CD4-positive, alpha-beta memory T cell (primary cell): ENCODE data around the gene STRA8. TPM values are rescaled to one million over a fixed set of nuclear protein-coding genes. Genes with fewer than 3 reads are reported as not detected.

Experiments
- CTCF ChIA-PET: fragments of 350-600 bp; sonication (Branson Sonifier 250); formaldehyde crosslinking; loops from one replicate; lab custom pipeline; 2021; ENCODE audit warnings: inconsistent platforms; ENCODE audit not compliant: partially characterized antibody; lab: Charles Lee
- POLR2A ChIA-PET: fragments of 350-600 bp; sonication (Branson Sonifier 250); formaldehyde crosslinking; loops from one replicate; lab custom pipeline; 2021; ENCODE audit not compliant: partially characterized antibody; lab: Charles Lee
- DNase-seq, 5 donors: peaks; one replicate each; pipeline versions ENCODE4 v3.0.0 to v3.0.0-alpha.2; 2020 to 2022; ENCODE audit warnings: mixed read lengths in 1 of 5
- H3K27ac ChIP-seq: one replicate; pipeline ENCODE4 v1.7.0; 2013; ENCODE audit warnings: low read depth, low read length
- H3K27me3 ChIP-seq: 2 replicates; pipeline ENCODE4 v1.7.0; 2013; ENCODE audit warnings: mild to moderate bottlenecking, low read length, moderate library complexity; ENCODE audit not compliant: insufficient read depth
- H3K36me3 ChIP-seq: 2 replicates; pipeline ENCODE4 v1.7.0; 2013; ENCODE audit warnings: mild to moderate bottlenecking, low read length, moderate library complexity; ENCODE audit not compliant: insufficient read depth
- H3K4me1 ChIP-seq: 2 replicates; pipeline ENCODE4 v1.7.0; 2013; ENCODE audit warnings: mild to moderate bottlenecking, low read length, moderate library complexity; ENCODE audit not compliant: insufficient read depth
- H3K4me3 ChIP-seq, 2 donors: one replicate each; pipeline ENCODE4 v1.7.0; 2013; ENCODE audit warnings: low read length in 2 of 2, mild to moderate bottlenecking in 1 of 2
- H3K9me3 ChIP-seq, 2 donors: one replicate each; pipeline ENCODE4 v1.7.0; 2013; ENCODE audit warnings: low read length in 2 of 2, control low read depth in 1 of 2; ENCODE audit not compliant: control insufficient read depth in 1 of 2
- H3K27ac Mint-ChIP-seq, 7 donors: one replicate each; pipeline ENCODE4 v1.8.0; 2020 to 2021; ENCODE audit warnings: mixed read lengths in 7 of 7, mild to moderate bottlenecking in 6 of 7, inconsistent platforms in 3 of 7, moderate library complexity in 3 of 7
- H3K27me3 Mint-ChIP-seq, 2 donors: one replicate each; pipeline ENCODE4 v1.8.0; 2020 to 2021; ENCODE audit warnings: mixed read lengths in 2 of 2
- H3K36me3 Mint-ChIP-seq, 2 donors: one replicate each; pipeline ENCODE4 v1.8.0; 2020 to 2021; ENCODE audit warnings: mixed read lengths in 2 of 2, inconsistent platforms in 1 of 2, mild to moderate bottlenecking in 1 of 2
- H3K4me1 Mint-ChIP-seq, 4 donors: one replicate each; pipeline ENCODE4 v1.8.0; 2020 to 2021; ENCODE audit warnings: mixed read lengths in 4 of 4, mild to moderate bottlenecking in 1 of 4
- H3K4me3 Mint-ChIP-seq, 8 donors: one replicate each; pipeline ENCODE4 v1.8.0; 2020 to 2021; ENCODE audit warnings: mixed read lengths in 8 of 8, mild to moderate bottlenecking in 7 of 8, moderate library complexity in 6 of 8, inconsistent platforms in 3 of 8
- H3K9me3 Mint-ChIP-seq, 8 donors: one replicate each; pipeline ENCODE4 v1.8.0; 2020 to 2021; ENCODE audit warnings: mixed read lengths in 8 of 8, mild to moderate bottlenecking in 5 of 8, inconsistent platforms in 3 of 8, moderate library complexity in 1 of 8
- intact Hi-C: fragments of 100-400 bp; cut with micrococcal nuclease; formaldehyde crosslinking; loops from one replicate; pipeline ENCODE4 v1.15.1; 2023
- polyA plus RNA-seq, 2 donors: library from polyadenylated mRNA; unstranded; fragments of 300-500 nt; fragmentation: Illumina TruSeq; gene quantifications; one replicate each; pipeline ENCODE4 v1.2.3, GENCODE V29; 2021
- total RNA-seq, 2 experiments: library from RNA; stranded (reverse); gene quantifications; one replicate each; pipeline ENCODE4 v1.2.3, GENCODE V29; 2021

Gene STRA8, protein sequence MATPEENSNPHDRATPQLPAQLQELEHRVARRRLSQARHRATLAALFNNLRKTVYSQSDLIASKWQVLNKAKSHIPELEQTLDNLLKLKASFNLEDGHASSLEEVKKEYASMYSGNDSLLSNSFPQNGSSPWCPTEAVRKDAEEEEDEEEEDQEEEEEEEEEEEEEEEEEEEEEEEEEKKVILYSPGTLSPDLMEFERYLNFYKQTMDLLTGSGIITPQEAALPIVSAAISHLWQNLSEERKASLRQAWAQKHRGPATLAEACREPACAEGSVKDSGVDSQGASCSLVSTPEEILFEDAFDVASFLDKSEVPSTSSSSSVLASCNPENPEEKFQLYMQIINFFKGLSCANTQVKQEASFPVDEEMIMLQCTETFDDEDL
- total RNA-seq = not detected
- not detected for polyA plus RNA-seq

DNA sequence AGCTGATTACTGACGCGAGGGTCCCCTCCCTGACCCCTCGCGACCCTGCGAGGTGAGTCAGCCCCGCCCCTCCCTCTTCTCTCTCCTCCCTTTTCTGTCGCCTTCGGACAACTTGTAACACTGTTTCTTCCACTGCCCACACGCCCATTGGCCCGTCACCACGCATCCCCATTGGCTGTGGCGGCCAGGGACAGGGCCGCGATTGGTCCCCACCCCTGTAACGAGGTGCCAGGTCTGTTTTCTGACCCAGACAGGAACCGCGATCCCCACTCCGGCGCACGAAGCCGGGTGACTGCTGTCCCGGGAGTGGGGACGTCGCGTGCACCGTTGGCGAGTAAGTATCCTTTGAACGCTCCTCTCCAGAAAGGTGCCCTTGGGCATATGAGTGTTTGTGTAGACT lies at the start of gene STRA8:
Gene STRA8 (plus strand): TSS at position 269 of the 400 bp plus-strand sequence. CDS start 6,687 bp downstream, outside the sequence.
- DNase-seq = no peak
- H3K36me3 Mint-ChIP-seq = no peaks in the 10 kb centered on the region
- no peak within 1 kb of the TSS for H3K27ac Mint-ChIP-seq
- H3K4me1 Mint-ChIP-seq = peaks cover 0 to 3% (median 1%) of the 10 kb centered on the region in 4 donors
- H3K4me3 Mint-ChIP-seq = no peak within 1 kb of the TSS
- POLR2A ChIA-PET = no interaction called here
- intact Hi-C loops = no loop called here
- CTCF ChIA-PET = no interaction called here
- no peak within 1 kb of the TSS for H3K27ac ChIP-seq
- H3K4me1 ChIP-seq = no peaks in the 10 kb centered on the region
- H3K27me3 Mint-ChIP-seq = no peaks in the 10 kb centered on the region
- no peak within 1 kb of the TSS for H3K4me3 ChIP-seq
- peaks cover 0 to under 1% (median 0%) of the 10 kb centered on the region in 8 donors for H3K9me3 Mint-ChIP-seq
- H3K27me3 ChIP-seq = no peaks in the 10 kb centered on the region
- H3K9me3 ChIP-seq = no peaks in the 10 kb centered on the region
- H3K36me3 ChIP-seq = no peaks in the 10 kb centered on the region

- peaks cover 6 to 43% (median 37%) of the 10 kb centered on the region in 8 donors for H3K9me3 Mint-ChIP-seq
- H3K27me3 Mint-ChIP-seq = no peaks in the 10 kb centered on the region
- no peaks in the 10 kb centered on the region for H3K4me1 Mint-ChIP-seq
- Histone ChIP-seq H3K9me3 (peaks cover 0 to 23% of the 10 kb centered on the region in 2 donors), H3K27ac (no peak overlapping the region), H3K27me3 (no peaks in the 10 kb centered on the region), H3K4me3 (no peak overlapping the region), H3K4me1 (no peaks in the 10 kb centered on the region), H3K36me3 (peaks cover 31% of the 10 kb centered on the region)
- ChIA-PET CTCF (no interaction called here), POLR2A (no interaction called here)
- H3K27ac Mint-ChIP-seq = no peak overlapping the region
- no peak overlapping the region for H3K4me3 Mint-ChIP-seq
- no peak for DNase-seq
- intact Hi-C loops = no loop called here
- H3K36me3 Mint-ChIP-seq = peaks cover 80% of the 10 kb centered on the region in 2 donors
Observed at GRCh38 chr7:135184254-135184841, 49.3 kb upstream of the STRA8 start.

GRCh38 chr7:135185471-135186260 lies 48.0 kb upstream of the STRA8 start:
- no peaks in the 10 kb centered on the region for H3K4me1 ChIP-seq
- ChIA-PET CTCF (interaction anchor here (1.8 kb wide), 1 partner anchor 15 kb away, joined by 8 read pairs; the partner anchor contains the start of gene CYREN), POLR2A (interaction anchor here (1.4 kb wide), 1 partner anchor 15 kb away, joined by 3 read pairs; the partner anchor contains the start of gene CYREN)
- peaks cover 6 to 35% (median 29%) of the 10 kb centered on the region in 8 donors for H3K9me3 Mint-ChIP-seq
- no peak for DNase-seq
- H3K27ac Mint-ChIP-seq = peak overlapping the region in 3 of 7 donors; percentile 16 to 77 (median 57)
- intact Hi-C loops = no loop called here
- H3K9me3 ChIP-seq = peaks cover 0 to 15% of the 10 kb centered on the region in 2 donors
- H3K4me1 Mint-ChIP-seq = peaks cover 0 to 2% (median 0%) of the 10 kb centered on the region in 4 donors
- H3K27me3 ChIP-seq = no peaks in the 10 kb centered on the region
- H3K4me3 Mint-ChIP-seq = no peak overlapping the region
- H3K36me3 ChIP-seq = peaks cover 32% of the 10 kb centered on the region
- H3K27me3 Mint-ChIP-seq = no peaks in the 10 kb centered on the region
- H3K4me3 ChIP-seq = no peak overlapping the region
- H3K36me3 Mint-ChIP-seq = peaks cover 87% of the 10 kb centered on the region in 2 donors
- no peak overlapping the region for H3K27ac ChIP-seq

DNA sequence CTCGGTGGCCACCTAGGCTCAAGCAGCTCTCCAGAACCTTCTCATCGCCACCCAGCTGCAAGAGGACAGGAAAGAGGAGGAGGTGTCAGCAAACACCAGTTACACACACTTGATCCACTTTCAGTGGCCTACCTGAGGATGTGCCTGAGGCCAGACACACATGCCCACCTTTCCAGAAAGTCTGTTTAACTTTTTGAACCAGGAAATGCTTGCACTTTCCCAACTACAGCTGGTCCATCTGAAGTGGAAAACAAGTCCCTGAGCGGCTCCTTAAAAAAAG lies 47.4 kb upstream of the STRA8 start:
- intact Hi-C loops = no loop called here
- Mint-ChIP-seq H3K36me3 (peaks cover 87 to 89% of the 10 kb centered on the region in 2 donors), H3K4me3 (no peak overlapping the region), H3K9me3 (peaks cover 2 to 30% (median 23%) of the 10 kb centered on the region in 8 donors), H3K27me3 (no peaks in the 10 kb centered on the region), H3K27ac (no peak overlapping the region), H3K4me1 (peaks cover 0 to 2% (median 0%) of the 10 kb centered on the region in 4 donors)
- POLR2A ChIA-PET = interaction anchor here (1.4 kb wide), 1 partner anchor 15 kb away, joined by 3 read pairs; the partner anchor contains the start of gene CYREN
- Histone ChIP-seq H3K27ac (no peak overlapping the region), H3K9me3 (peaks cover 0 to 10% of the 10 kb centered on the region in 2 donors), H3K4me3 (no peak overlapping the region), H3K4me1 (no peaks in the 10 kb centered on the region), H3K27me3 (no peaks in the 10 kb centered on the region), H3K36me3 (peaks cover 32% of the 10 kb centered on the region)
- DNase-seq = no peak
- CTCF ChIA-PET = interaction anchor here (1.8 kb wide), 1 partner anchor 16 kb away, joined by 8 read pairs; the partner anchor contains the start of gene CYREN

GRCh38 chr7:135186841-135187253 lies 46.8 kb upstream of the STRA8 start:
- peaks cover 0 to 4% of the 10 kb centered on the region in 2 donors for H3K9me3 ChIP-seq
- peaks cover 0 to 4% (median 1%) of the 10 kb centered on the region in 4 donors for H3K4me1 Mint-ChIP-seq
- no peaks in the 10 kb centered on the region for H3K4me1 ChIP-seq
- H3K4me3 Mint-ChIP-seq = no peak overlapping the region
- peaks cover 32% of the 10 kb centered on the region for H3K36me3 ChIP-seq
- no peaks in the 10 kb centered on the region for H3K27me3 ChIP-seq
- ChIA-PET CTCF (interaction anchor here (1.8 kb wide), 1 partner anchor 16 kb away, joined by 8 read pairs; the partner anchor contains the start of gene CYREN), POLR2A (interaction anchor here (1.4 kb wide), 1 partner anchor 16 kb away, joined by 3 read pairs; the partner anchor contains the start of gene CYREN)
- no peak for DNase-seq
- H3K36me3 Mint-ChIP-seq = peaks cover 86 to 88% of the 10 kb centered on the region in 2 donors
- H3K4me3 ChIP-seq = no peak overlapping the region
- intact Hi-C loops = no loop called here
- no peaks in the 10 kb centered on the region for H3K27me3 Mint-ChIP-seq
- no peak overlapping the region for H3K27ac ChIP-seq
- H3K27ac Mint-ChIP-seq = no peak overlapping the region
- H3K9me3 Mint-ChIP-seq = peaks cover 2 to 23% (median 18%) of the 10 kb centered on the region in 8 donors

DNA sequence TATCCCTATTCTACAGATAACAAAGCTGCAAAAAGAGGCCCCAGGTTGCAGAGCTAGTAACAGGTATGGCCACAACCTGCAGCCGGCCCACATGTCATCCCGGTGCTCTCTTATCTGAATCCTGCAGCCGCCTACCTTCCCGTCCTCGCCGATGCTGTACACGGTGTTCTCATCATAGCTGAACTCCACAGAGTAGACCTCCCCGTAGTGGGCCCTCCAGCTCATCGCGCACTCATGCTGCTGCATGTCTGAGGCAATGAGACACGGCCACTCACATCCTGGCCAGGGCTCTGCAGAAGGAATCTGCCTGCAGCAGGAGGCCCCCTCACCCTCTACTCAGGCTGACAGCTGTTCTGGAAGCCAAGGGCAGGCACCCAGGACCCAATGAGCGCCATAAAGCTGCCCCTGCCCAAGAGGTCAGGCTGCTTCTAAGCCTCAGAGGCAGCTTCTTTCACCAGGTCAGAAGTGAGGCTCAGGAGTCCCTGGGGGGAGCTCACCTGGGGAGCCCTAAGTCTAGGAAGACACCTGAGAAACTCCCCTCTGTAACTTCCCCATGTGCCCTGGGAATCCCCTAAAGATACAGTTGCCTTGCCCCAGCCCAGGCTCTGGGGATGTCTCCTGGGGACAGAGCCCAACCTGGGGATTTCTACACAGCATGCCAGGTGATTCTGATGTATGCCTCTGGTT lies 45.2 kb upstream of the STRA8 start:
- peak overlapping the region in 1 of 7 donors; percentile 43 for H3K27ac Mint-ChIP-seq
- POLR2A ChIA-PET = interaction anchor here (0.7 kb wide), 1 partner anchor 94 kb away, joined by 3 read pairs; no protein-coding TSS in a partner anchor
- CTCF ChIA-PET = interaction anchor here (1.5 kb wide), 1 partner anchor 203 kb away, joined by 6 read pairs; the partner anchor contains the start of gene AGBL3
- Histone ChIP-seq H3K27ac (no peak overlapping the region), H3K27me3 (no peaks in the 10 kb centered on the region), H3K4me1 (no peaks in the 10 kb centered on the region), H3K9me3 (no peaks in the 10 kb centered on the region), H3K36me3 (peaks cover 43% of the 10 kb centered on the region), H3K4me3 (no peak overlapping the region)
- intact Hi-C loops = no loop called here
- H3K36me3 Mint-ChIP-seq = peaks cover 89 to 92% of the 10 kb centered on the region in 2 donors
- no peak for DNase-seq
- no peaks in the 10 kb centered on the region for H3K27me3 Mint-ChIP-seq
- H3K4me3 Mint-ChIP-seq = no peak overlapping the region
- peaks cover 0 to 5% (median 1%) of the 10 kb centered on the region in 4 donors for H3K4me1 Mint-ChIP-seq
- peaks cover 1 to 9% (median 3%) of the 10 kb centered on the region in 8 donors for H3K9me3 Mint-ChIP-seq
